Muscle of back (tissue), 11 donors: ENCODE measurements around the gene SCN2B. TPM values are rescaled to one million over a fixed set of nuclear protein-coding genes. Genes with fewer than 3 reads are reported as not detected.

ENCODE experiments used
- DNase-seq, 3 donors: peaks; one replicate each; pipeline versions ENCODE4 v3.0.0 to v3.0.0-alpha.2; 2013
- polyA plus RNA-seq, 10 donors: library from polyadenylated mRNA; unstranded; fragments of 120-200 nt; gene quantifications; one replicate each; pipeline ENCODE4 v1.2.1, GENCODE V29; 2013; ENCODE audit not compliant: insufficient read length in 10 of 10

Gene SCN2B
- polyA plus RNA-seq, 10 donors: 2.5 to 7.0 (median 5.0) TPM

GRCh38 chr11:118153976-118154375 is 22.5 kb downstream of the SCN2B start:
- no peak for DNase-seq

DNA sequence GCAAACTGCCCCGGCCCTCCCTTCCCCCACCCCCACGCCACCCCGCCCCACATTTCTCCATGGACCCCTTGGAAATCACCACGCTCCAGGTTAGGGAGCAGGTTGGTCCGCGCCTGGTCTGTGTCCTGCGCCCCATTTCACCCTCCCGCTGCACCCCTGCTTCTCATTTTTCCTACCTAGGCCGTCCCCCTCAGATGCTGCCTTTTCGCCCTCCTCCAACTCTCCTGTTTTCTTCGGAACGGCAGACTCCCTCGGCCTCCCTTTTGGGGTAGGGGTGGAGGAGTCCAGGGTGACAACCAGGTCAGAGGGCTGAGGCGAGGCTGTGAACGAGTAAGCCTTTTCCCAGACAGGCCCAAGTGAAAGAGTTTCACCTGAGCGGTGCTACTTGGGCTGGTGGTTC is 22.9 kb downstream of the SCN2B start:
- no peak for DNase-seq

DNA sequence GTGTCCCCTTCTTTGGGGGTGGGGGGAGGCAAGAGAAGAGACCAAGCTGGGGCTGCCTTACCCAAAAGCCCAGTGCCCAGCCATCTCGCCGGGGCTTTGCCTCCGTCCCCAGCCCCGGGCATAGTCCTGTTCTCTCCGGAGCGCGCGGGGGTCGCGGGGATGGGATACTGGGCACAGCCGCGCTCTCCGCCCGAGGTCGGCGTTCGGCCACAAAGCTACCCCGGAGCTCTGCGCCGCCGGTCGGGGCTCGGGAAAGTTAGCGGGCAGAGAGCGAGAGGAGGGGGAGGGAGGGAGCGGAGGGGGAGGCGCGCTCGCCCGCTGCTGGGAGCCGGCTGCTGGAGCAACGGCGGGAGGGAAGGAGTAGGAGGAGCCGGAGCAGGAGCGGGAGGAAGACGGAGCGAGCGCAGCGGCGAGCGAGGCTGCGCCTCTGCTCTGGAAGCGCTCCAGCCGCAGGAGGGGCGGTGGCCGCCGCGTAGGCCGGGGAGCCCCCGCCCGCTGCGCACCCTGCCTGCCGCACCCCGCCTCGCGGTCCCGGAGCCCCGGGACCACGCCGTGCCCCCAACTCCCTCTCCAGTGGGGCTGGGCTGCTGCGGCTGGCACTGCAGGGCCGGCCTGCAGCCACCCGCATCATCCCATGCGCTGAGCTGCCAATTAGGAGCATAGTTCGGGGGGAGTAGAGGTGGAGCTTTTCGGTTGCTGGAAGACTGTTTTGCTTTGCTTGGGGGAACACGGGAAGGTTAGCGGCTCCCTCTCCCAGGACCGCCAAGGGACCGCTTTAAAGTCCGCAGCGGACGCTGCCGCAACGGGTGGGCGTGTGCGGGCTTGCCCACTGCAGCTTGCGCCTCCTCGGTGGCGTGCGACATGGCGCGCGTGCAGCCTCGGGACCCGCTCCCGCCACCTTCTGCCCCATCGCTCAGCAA is 23.6 kb downstream of the SCN2B start, which contains the start of gene SCN4B:
Gene SCN4B (minus strand): TSS at position 272 of the 920 bp plus-strand sequence. CDS start 150 bp downstream, at position 122.
- peak; percentile 43 to 91 (median 77) for DNase-seq

DNA sequence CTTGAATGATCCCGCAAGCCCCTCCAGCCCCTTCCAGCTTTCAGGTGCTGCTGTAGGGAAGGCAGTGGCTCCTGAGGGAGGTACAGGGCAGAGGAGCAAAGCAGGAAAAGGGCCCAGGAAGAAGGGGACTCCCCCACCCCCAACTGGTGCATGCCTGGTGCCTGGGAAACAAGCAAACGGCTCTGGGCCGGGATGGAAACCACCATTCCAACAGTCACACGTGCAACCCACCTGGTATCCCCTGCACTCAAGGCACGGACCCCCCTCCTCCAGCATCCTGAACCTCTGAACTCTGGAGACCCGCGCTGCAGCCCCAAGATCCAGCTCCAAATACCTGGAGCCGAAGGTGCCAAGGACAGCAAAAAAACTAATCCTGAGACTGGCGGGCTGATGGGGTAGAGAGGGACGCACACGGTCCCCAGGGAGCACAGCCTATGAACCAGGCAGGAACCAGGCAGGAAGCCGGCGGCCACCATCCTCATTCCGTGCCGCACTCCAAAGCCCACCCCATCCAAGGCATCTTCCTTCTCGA is 24.4 kb downstream of the SCN2B start:
- no peak for DNase-seq

- DNase-seq: no peak
These were observed 25.0 kb downstream of the SCN2B start for GRCh38 chr11:118151431-118151830.

GRCh38 chr11:118149493-118149892 is 26.9 kb downstream of the SCN2B start:
- no peak for DNase-seq

- no peak for DNase-seq
These were observed 27.6 kb downstream of the SCN2B start for GRCh38 chr11:118148856-118149255.

GRCh38 chr11:118148240-118148639 is 28.2 kb downstream of the SCN2B start:
- no peak for DNase-seq

DNA sequence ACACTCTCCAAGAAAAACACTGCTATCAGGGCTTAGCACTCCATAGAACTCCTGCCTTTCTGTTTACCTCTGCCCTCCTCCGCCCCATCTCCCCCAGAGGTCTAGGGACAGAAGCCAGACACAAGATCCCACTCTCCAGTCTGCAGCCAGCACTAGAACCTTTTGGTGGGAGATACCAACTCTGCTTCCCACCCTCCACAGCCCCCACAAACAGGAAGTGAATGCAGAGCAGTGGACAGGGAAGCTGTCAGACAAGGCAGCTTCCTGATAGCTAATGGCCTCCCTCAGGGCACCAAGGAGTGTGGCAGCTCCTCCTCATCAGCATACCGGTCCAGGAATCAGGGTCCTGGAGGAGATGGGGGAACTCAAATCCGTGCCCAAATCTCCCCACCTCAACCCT is 28.9 kb downstream of the SCN2B start:
- no peak for DNase-seq

- DNase-seq: no peak
These were observed 29.9 kb downstream of the SCN2B start for GRCh38 chr11:118146554-118146953.

- peak; percentile 57 to 88 (median 77) for DNase-seq
These were observed 30.9 kb downstream of the SCN2B start for GRCh38 chr11:118145285-118146227.

- peak in 1 of 3 donors; percentile 39 for DNase-seq
These were observed 31.9 kb downstream of the SCN2B start for GRCh38 chr11:118144301-118145268.

DNA sequence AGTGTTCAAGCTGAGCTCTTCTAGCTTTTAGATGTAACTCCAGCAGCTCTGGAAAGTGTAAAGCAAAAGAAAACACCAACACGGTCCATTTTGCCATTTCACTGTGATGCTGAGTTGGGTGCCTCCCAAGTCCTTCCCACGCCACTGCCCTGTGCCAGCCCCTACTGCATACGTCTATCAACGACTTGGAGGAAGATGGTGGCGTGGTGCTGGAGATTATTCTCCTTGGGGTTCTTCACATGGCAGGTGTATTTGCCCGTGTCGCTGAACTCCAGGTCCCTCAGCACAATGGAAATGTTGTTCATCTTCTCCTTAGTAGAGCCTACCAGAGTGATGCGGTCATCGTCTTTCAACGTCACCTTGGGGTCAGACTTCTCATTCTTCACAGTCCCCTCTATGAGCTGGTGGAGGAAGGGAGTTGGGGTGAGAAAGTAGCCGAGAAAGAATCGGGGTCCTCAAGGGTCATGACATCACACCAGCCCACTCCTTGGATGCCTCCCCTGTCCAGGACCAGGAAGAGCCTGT is 32.7 kb downstream of the SCN2B start:
- DNase-seq: no peak

GRCh38 chr11:118142809-118143208 is 33.6 kb downstream of the SCN2B start:
- DNase-seq: no peak

- no peak for DNase-seq
These were observed 34.4 kb downstream of the SCN2B start for GRCh38 chr11:118142081-118142480.

DNA sequence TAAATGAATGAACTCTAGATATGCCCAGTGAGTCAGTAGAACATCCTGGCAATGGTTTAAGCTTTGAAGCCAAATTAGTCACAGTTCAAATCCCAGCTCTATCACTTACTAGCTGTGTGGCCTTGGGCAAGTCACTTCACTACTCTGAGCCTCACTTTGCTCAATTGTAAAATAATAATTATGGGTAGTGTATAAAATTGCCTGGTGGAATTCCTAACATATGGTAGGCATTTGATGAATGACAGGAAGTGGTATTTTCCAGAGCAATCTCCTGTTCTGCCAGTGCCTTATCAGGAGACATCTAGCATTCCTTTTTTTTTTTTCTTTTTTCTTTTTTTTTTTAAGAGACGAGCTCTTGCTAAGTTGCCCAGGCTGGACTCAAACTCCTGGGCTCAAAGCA is 36.9 kb downstream of the SCN2B start:
- DNase-seq: no peak

DNA sequence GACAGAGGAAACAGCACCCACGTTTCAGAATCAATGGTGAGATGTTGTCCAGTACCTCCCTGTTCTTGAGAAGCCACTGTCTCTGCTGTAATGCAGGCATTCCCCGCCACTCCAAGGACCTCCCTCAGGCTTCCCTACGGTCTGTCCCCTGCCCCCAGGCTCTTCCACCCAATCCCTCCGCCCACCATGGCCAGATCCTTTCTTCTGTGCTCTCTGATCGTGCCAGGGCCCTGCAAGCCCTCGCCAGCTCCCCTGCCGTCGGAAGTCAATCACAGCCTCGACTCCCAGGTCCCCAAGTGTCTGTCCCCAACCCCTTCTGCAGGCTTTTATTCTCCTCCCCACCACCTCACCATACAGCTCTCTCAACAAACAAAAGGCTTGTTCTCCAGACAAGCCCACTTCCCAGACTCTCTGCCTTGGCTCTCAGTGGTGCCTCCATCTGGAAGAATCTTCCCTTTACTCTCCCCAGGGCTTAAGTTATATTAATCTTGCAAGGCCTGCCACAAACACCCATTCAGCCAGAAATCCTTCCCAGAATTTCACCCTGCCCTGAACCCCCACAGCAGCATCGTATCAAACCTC is 37.5 kb downstream of the SCN2B start:
- no peak for DNase-seq

DNA sequence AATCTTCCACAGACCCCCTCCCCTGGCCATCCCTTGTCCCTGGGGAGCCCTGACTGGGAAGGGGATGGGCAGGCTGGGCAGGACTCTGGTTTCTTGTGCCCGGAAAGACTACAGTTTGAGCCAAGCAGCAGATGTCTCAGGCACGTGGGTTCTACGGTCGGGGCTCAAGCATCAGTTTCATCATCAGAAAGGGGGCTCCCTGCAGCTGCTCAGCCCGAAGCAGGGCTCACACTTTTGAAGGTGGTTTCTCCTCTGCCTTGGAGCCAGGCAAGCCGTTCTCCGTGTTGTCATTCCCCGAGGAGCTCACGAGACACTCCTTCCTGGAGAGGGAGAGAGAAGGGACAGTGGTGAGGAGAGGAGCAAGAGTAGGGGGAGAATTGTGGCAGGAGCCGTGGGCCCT is 39.6 kb downstream of the SCN2B start:
- DNase-seq: no peak

DNA sequence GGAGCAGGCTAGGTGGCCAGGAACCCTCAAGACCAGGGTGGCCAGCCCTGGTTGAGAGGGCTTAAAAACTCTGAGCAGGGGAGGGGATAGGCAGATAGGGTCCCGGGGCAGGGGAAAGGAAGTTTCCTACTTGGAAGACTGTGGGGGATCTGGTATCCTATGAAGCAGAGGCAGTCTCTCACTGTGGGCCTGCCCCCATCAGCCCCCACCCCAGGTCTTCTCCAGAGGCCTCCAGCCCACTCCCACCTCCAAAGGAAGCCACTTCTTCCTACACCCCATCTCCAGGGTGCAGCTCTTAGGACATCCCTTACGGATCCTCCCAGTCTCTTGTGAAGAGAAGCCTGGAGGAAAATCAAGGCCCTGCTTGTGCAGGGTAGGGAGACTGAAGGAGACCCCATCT is 40.1 kb downstream of the SCN2B start:
- no peak for DNase-seq

DNA sequence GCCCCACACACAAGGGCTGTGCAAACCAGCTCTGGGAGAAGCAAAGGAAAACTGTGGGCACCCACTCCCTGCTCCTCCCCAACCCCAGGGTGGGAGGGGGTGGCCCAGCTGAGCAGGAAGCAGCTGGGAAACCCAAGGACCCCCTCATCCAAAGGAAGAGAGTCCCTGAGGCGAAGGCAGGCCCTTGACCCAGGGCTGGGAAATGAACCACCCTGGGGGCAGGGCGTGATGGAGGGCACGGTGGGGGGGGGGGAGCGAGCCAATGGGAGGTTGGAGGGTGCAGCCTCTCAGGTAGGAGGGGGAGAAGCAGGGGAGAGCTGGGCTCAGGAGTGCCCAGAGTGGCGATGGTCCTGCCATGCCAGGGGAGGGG is 40.7 kb downstream of the SCN2B start:
- DNase-seq: no peak
